ENCODE results near the gene YTHDC1.

YTHDC1 gene

DNA sequence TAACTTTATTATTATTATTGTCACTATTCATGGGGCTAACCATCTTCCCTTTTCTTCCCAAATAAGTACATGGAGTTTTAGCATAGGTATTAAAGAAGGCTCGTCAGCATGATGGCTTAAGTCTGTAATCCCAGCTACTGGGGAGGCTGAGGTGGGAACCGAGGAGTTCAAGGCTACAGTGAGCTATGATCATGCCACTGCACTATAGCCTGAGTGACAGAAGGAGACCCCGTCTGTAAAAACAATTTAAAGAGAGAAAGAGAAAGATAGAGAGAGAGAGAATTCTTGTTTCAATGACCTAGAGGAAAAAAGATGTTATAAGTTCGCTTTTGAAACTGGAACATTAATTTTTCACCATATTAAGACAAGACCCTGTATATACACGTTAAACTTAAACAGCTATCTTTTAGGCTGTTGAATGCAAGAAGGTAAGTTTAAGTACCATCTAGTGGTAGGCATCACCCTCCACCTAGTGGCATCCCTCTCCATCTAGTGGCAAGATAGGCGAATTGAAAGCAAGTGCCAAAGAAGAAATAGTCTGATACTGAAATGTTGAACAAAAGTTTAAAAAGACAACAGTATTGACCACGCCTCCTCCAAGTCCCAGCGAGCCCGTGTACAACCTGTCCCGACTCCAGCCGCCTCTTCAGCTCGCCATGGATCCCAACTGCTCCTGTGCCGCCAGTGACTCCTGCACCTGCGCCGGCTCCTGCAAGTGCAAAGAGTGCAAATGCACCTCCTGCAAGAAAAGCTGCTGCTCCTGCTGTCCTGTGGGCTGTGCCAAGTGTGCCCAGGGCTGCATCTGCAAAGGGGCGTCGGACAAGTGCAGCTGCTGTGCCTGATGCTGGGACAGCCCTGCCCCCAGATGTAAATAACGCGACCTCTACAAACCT is 26.0 kb upstream of the YTHDC1 start:
- Histone ChIP-seq H3K27me3 (ENCODE audit: control insufficient read depth in 1 of 2, insufficient read depth in 2 of 2, low read length in 2 of 2) (peaks cover 6 to 16% of the 10 kb centered on the region in 2 donors), H3K9ac (ENCODE audit: low read length in 2 of 2) (no peak overlapping the region), H3K9me3 (ENCODE audit: control insufficient read depth in 2 of 2, low read length in 2 of 2) (no peaks in the 10 kb centered on the region), H3K36me3 (ENCODE audit: control insufficient read depth in 2 of 2, insufficient read depth in 2 of 2, low read length in 2 of 2) (no peaks in the 10 kb centered on the region), H3K27ac (ENCODE audit: low read length) (no peak overlapping the region), H3K4me1 (ENCODE audit: control insufficient read depth, insufficient read depth, low read length) (no peaks in the 10 kb centered on the region), H3K4me3 (ENCODE audit: low read length in 2 of 2) (no peak overlapping the region)

DNA sequence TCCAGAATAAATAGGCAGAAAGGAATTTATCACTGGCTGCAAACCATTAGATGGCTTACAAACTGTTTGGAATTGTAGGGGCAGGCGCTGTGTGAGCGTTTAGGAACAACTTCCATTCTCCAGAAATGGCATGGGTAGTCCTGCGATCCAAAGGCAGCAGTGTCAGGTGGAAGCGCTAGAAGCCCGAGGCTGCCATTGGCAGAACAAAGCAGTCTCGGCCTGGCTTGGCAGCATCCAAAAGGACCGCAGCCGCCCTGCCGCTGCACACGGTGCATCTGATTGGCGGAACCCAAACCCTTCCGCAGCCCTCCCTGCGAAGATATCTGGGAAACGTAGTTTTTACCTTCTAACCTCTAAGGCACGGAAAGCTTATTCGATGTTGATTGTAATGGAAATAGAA is 23.6 kb upstream of the YTHDC1 start:
- H3K4me3 ChIP-seq (ENCODE audit: low read length in 2 of 2), result peak overlapping the region; percentile 48 to 74
- no peaks in the 10 kb centered on the region for H3K36me3 ChIP-seq (ENCODE audit: control insufficient read depth in 2 of 2, insufficient read depth in 2 of 2, low read length in 2 of 2)
- no peaks in the 10 kb centered on the region for H3K4me1 ChIP-seq (ENCODE audit: control insufficient read depth, insufficient read depth, low read length)
- no peaks in the 10 kb centered on the region for H3K9me3 ChIP-seq (ENCODE audit: control insufficient read depth in 2 of 2, low read length in 2 of 2)
- H3K27ac ChIP-seq (ENCODE audit: low read length), result no peak overlapping the region
- peak overlapping the region in 1 of 2 donors; percentile 42 for H3K9ac ChIP-seq (ENCODE audit: low read length in 2 of 2)
- H3K27me3 ChIP-seq (ENCODE audit: control insufficient read depth in 1 of 2, insufficient read depth in 2 of 2, low read length in 2 of 2), result peaks cover 4 to 13% of the 10 kb centered on the region in 2 donors

DNA sequence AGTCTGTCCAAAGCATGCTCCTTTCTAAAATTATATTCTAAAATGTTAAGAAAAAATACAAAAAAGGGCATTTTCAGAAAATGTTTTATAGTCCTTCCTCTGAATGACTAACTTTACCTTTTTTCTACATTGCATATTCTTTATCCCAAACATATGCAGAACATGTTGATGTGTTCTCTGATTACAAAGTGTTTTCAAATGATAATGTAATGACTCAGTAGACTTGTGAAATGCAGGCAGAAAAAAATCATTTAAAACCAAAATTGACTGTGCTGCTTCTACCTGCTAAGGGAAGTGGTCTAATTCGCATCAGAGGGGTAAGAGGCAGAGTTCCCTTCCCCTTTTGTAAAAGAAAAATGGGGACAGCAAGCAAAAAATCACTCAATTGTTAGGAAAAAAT is 22.7 kb upstream of the YTHDC1 start:
- Histone ChIP-seq H3K4me3 (ENCODE audit: low read length in 2 of 2) (no peak overlapping the region), H3K9ac (ENCODE audit: low read length in 2 of 2) (no peak overlapping the region), H3K4me1 (ENCODE audit: control insufficient read depth, insufficient read depth, low read length) (no peaks in the 10 kb centered on the region), H3K36me3 (ENCODE audit: control insufficient read depth in 2 of 2, insufficient read depth in 2 of 2, low read length in 2 of 2) (no peaks in the 10 kb centered on the region), H3K27ac (ENCODE audit: low read length) (no peak overlapping the region), H3K27me3 (ENCODE audit: control insufficient read depth in 1 of 2, insufficient read depth in 2 of 2, low read length in 2 of 2) (peaks cover 4 to 10% of the 10 kb centered on the region in 2 donors), H3K9me3 (ENCODE audit: control insufficient read depth in 2 of 2, low read length in 2 of 2) (no peaks in the 10 kb centered on the region)

DNA sequence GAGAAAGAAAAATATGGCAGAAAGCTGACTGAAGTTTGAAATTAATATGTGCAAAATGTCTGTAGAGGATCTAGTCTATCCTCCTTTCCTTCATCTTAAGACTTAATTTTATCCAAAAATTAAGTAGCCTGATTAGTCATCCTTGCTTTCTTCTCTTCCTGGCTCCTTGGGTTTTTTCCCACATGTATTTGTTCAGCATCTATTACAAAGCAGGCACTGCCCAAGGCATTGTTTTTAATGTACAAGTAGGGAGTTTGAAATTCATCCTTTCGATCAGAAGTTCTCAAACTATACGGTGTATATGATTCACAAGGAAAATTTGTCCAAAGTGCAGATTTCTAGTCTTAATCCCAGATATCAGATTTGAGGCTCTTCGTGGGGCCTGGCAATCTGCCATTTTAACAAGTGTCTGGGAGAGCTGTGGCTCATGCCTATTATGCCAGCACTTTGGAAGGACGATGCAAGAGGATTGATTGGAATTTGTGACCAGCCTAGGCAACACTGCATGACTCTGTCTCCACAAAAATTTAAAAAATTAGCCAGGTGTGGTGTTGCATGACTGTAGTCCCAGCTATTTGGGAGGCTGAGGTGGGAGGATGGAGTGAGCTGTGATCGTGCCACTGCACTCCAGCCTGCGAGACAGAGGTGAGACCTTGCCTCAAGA is 19.4 kb upstream of the YTHDC1 start:
- H3K4me3 ChIP-seq (ENCODE audit: low read length in 2 of 2), result no peak overlapping the region
- no peaks in the 10 kb centered on the region for H3K4me1 ChIP-seq (ENCODE audit: control insufficient read depth, insufficient read depth, low read length)
- H3K27ac ChIP-seq (ENCODE audit: low read length), result no peak overlapping the region
- peaks cover 0 to 2% of the 10 kb centered on the region in 2 donors for H3K27me3 ChIP-seq (ENCODE audit: control insufficient read depth in 1 of 2, insufficient read depth in 2 of 2, low read length in 2 of 2)
- no peaks in the 10 kb centered on the region for H3K9me3 ChIP-seq (ENCODE audit: control insufficient read depth in 2 of 2, low read length in 2 of 2)
- H3K36me3 ChIP-seq (ENCODE audit: control insufficient read depth in 2 of 2, insufficient read depth in 2 of 2, low read length in 2 of 2), result no peaks in the 10 kb centered on the region
- no peak overlapping the region for H3K9ac ChIP-seq (ENCODE audit: low read length in 2 of 2)

DNA sequence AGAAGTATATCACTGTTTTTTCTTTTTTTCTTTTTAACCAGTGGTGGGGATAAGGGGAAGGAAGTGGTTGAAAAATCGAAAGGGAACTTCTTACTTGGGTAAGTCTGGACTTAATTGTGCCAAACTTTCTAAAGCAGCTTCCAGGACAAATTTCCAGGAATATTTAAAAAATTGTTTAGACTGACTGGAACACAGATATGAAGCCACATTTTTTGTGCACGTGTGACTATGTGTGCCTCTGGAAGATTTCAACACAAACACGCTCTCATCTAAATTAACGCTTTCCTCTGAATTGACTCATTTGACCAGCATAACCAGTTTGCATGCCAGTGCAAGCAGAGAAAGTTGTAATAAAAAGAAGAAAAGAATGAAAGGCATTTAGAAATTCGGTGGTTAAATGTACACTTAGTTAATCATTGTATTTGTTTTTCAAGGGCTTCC is 18.8 kb upstream of the YTHDC1 start:
- H3K27me3 ChIP-seq (ENCODE audit: control insufficient read depth in 1 of 2, insufficient read depth in 2 of 2, low read length in 2 of 2), result peaks cover 0 to 2% of the 10 kb centered on the region in 2 donors
- no peak overlapping the region for H3K27ac ChIP-seq (ENCODE audit: low read length)
- H3K36me3 ChIP-seq (ENCODE audit: control insufficient read depth in 2 of 2, insufficient read depth in 2 of 2, low read length in 2 of 2), result no peaks in the 10 kb centered on the region

DNA sequence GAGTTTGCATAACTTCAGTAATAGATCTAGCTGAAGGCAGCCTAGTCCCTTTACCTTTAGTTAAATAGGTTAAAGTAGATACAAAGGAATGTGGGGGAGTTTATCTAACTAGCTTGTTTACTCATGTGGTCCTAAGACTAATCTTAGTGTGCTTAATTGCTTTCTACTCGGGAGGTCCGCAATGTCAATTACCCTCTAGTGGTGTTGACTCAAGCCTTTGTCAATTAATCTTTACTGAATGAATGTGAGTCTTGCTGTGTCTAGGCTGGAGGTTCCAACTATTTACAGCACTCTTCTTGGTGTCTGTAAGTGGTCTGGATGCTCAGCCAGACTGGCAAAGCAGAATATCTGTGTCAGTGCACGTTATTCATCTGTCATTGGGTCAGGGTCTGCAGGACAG is 17.9 kb upstream of the YTHDC1 start:
- no peaks in the 10 kb centered on the region for H3K4me1 ChIP-seq (ENCODE audit: control insufficient read depth, insufficient read depth, low read length)
- no peaks in the 10 kb centered on the region for H3K36me3 ChIP-seq (ENCODE audit: control insufficient read depth in 2 of 2, insufficient read depth in 2 of 2, low read length in 2 of 2)
- H3K27ac ChIP-seq (ENCODE audit: low read length), result no peak overlapping the region
- H3K27me3 ChIP-seq (ENCODE audit: control insufficient read depth in 1 of 2, insufficient read depth in 2 of 2, low read length in 2 of 2), result peaks cover 0 to 2% of the 10 kb centered on the region in 2 donors
- no peak overlapping the region for H3K4me3 ChIP-seq (ENCODE audit: low read length in 2 of 2)
- no peaks in the 10 kb centered on the region for H3K9me3 ChIP-seq (ENCODE audit: control insufficient read depth in 2 of 2, low read length in 2 of 2)
- H3K9ac ChIP-seq (ENCODE audit: low read length in 2 of 2), result no peak overlapping the region

More for the DNA sequence above, 18.8 kb upstream of the YTHDC1 start:
- Histone ChIP-seq H3K4me1 (ENCODE audit: control insufficient read depth, insufficient read depth, low read length) (no peaks in the 10 kb centered on the region), H3K9me3 (ENCODE audit: control insufficient read depth in 2 of 2, low read length in 2 of 2) (no peaks in the 10 kb centered on the region), H3K4me3 (ENCODE audit: low read length in 2 of 2) (no peak overlapping the region), H3K9ac (ENCODE audit: low read length in 2 of 2) (no peak overlapping the region)

DNA sequence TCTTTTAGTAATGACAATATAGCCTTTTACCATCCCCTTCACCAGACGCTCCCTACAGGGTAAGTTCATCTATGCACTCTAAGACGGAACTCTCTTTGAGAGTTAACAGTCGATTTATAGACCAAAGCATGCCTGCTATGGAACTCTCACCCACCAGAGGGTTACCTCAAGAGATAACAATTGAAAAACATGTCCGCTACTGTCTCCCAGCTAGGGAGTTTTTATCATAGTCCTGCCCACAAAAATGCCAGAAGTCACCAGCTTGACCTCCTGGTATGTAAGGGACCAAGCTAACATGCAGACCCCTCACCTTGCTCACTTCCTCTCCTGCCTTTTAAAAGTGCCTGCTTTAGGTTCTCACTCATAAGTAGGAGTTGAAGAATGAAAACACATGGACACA is 16.7 kb upstream of the YTHDC1 start:
- Histone ChIP-seq H3K27me3 (ENCODE audit: control insufficient read depth in 1 of 2, insufficient read depth in 2 of 2, low read length in 2 of 2) (peaks cover 0 to 2% of the 10 kb centered on the region in 2 donors), H3K9ac (ENCODE audit: low read length in 2 of 2) (no peak overlapping the region), H3K4me3 (ENCODE audit: low read length in 2 of 2) (no peak overlapping the region), H3K4me1 (ENCODE audit: control insufficient read depth, insufficient read depth, low read length) (no peaks in the 10 kb centered on the region), H3K36me3 (ENCODE audit: control insufficient read depth in 2 of 2, insufficient read depth in 2 of 2, low read length in 2 of 2) (no peaks in the 10 kb centered on the region), H3K27ac (ENCODE audit: low read length) (no peak overlapping the region), H3K9me3 (ENCODE audit: control insufficient read depth in 2 of 2, low read length in 2 of 2) (no peaks in the 10 kb centered on the region)

DNA sequence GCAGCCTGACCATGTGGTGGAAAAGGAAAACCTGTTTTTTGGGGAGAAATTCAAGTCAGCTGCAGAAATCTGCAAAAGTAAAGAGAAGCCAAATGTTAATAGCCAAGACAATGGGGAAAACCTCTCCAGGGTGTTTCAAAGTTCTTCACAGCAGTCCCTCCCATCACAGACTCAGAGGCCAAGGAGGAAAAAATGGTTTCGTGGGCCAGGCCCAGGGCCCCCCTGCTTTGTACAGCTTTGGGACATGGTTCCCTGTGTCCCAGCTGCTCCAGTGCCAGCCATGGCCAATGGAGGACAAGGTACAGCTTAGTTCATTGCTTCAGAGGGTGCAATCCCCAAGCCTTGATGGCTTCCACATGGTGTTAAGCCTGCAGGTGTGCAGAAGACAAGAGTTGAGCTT is 15.2 kb upstream of the YTHDC1 start:
- H3K9me3 ChIP-seq (ENCODE audit: control insufficient read depth in 2 of 2, low read length in 2 of 2), result no peaks in the 10 kb centered on the region
- H3K27me3 ChIP-seq (ENCODE audit: control insufficient read depth in 1 of 2, insufficient read depth in 2 of 2, low read length in 2 of 2), result peaks cover 0 to 2% of the 10 kb centered on the region in 2 donors
- H3K4me3 ChIP-seq (ENCODE audit: low read length in 2 of 2), result no peak overlapping the region
- no peak overlapping the region for H3K27ac ChIP-seq (ENCODE audit: low read length)
- H3K36me3 ChIP-seq (ENCODE audit: control insufficient read depth in 2 of 2, insufficient read depth in 2 of 2, low read length in 2 of 2), result no peaks in the 10 kb centered on the region
- H3K9ac ChIP-seq (ENCODE audit: low read length in 2 of 2), result no peak overlapping the region
- H3K4me1 ChIP-seq (ENCODE audit: control insufficient read depth, insufficient read depth, low read length), result no peaks in the 10 kb centered on the region

DNA sequence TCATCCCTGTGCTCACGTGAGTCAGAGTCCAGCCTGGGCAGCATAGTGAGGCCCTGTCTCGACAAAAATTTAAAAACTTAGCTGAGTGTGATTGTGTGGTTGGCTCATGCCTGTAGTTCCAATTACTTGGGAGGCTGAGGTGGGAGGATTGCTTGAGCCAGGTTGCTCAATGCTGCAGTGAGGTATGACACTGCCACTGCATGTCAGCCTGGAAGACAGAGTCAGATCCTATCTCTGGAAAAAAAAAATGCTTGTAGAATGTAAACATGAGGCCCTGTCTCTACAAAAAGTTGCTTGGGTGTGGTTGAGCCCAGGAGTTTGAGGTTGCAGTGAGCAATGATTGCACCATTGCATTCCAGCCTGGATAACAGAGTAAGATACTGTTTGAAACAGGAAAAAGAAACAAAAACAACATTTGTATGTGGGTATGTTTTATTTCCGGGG is 11.3 kb upstream of the YTHDC1 start:
- H3K9ac ChIP-seq (ENCODE audit: low read length in 2 of 2), result no peak overlapping the region
- H3K4me3 ChIP-seq (ENCODE audit: low read length in 2 of 2), result no peak overlapping the region
- H3K4me1 ChIP-seq (ENCODE audit: control insufficient read depth, insufficient read depth, low read length), result no peaks in the 10 kb centered on the region
- no peak overlapping the region for H3K27ac ChIP-seq (ENCODE audit: low read length)
- no peaks in the 10 kb centered on the region for H3K27me3 ChIP-seq (ENCODE audit: control insufficient read depth in 1 of 2, insufficient read depth in 2 of 2, low read length in 2 of 2)
- H3K9me3 ChIP-seq (ENCODE audit: control insufficient read depth in 2 of 2, low read length in 2 of 2), result no peaks in the 10 kb centered on the region
- H3K36me3 ChIP-seq (ENCODE audit: control insufficient read depth in 2 of 2, insufficient read depth in 2 of 2, low read length in 2 of 2), result no peaks in the 10 kb centered on the region

DNA sequence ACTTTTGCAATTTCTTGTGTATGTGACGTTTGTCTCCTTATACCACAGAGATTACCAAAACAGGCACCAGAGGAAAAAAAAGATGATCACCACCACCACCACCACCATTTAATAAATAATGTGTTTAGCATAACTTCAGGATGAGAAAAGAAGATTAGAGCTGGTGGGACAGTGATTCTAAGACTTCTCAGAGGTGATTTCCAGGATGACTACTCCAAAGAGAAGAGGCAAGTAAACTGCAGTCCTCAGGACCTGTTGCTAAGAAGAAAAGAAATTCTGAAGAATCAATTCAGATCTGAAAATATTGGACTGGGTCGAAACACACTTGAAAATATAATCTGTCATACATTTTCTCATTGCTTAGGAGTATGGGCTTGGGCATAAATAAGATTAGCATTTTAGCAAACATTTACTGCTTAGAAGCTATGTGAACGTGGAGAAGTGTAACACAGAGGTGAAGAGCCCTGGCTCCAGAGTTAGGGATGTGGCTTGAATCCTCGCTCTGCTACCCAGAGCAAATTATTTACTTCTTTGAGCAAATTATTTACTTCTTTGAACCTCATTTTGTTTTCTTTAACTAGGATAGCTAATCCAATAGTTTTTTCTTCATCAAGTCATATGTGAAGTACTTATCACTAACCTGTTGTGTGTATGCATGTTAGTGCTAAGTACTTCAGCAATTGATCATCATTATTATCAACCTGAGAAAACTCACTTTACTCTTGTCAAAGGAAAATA is 10.5 kb upstream of the YTHDC1 start:
- H3K9me3 ChIP-seq (ENCODE audit: control insufficient read depth in 2 of 2, low read length in 2 of 2), result no peaks in the 10 kb centered on the region
- H3K9ac ChIP-seq (ENCODE audit: low read length in 2 of 2), result no peak overlapping the region
- no peaks in the 10 kb centered on the region for H3K4me1 ChIP-seq (ENCODE audit: control insufficient read depth, insufficient read depth, low read length)
- no peak overlapping the region for H3K27ac ChIP-seq (ENCODE audit: low read length)
- no peaks in the 10 kb centered on the region for H3K27me3 ChIP-seq (ENCODE audit: control insufficient read depth in 1 of 2, insufficient read depth in 2 of 2, low read length in 2 of 2)
- H3K4me3 ChIP-seq (ENCODE audit: low read length in 2 of 2), result no peak overlapping the region
- H3K36me3 ChIP-seq (ENCODE audit: control insufficient read depth in 2 of 2, insufficient read depth in 2 of 2, low read length in 2 of 2), result no peaks in the 10 kb centered on the region
